HPDE6-E6E7 (cell line): ENCODE data around the gene KCTD1.

Experiments used
- DNase-seq: peaks from one replicate; pipeline ENCODE4 v3.0.0; 2011; ENCODE audit warnings: missing footprints; ENCODE audit errors: extremely low spot score

KCTD1 gene

GRCh38 chr18:26425148-26425531 is 123.2 kb downstream of the KCTD1 start:
- no peak for DNase-seq

- DNase-seq, result no peak
Observed at GRCh38 chr18:26424428-26425147, 123.8 kb downstream of the KCTD1 start.

- DNase-seq, result no peak
Observed at GRCh38 chr18:26422472-26423162, 125.7 kb downstream of the KCTD1 start.

- DNase-seq, result no peak
Observed at GRCh38 chr18:26421931-26422330, 126.4 kb downstream of the KCTD1 start.

GRCh38 chr18:26421503-26421902 is 126.8 kb downstream of the KCTD1 start:
- no peak for DNase-seq

- DNase-seq, result no peak
Observed at GRCh38 chr18:26419746-26420145, 128.6 kb downstream of the KCTD1 start.

GRCh38 chr18:26418225-26418624 is 130.1 kb downstream of the KCTD1 start:
- no peak for DNase-seq

- no peak for DNase-seq
Observed at GRCh38 chr18:26417190-26417589, 131.2 kb downstream of the KCTD1 start.

- no peak for DNase-seq
Observed at GRCh38 chr18:26416652-26417150, 131.7 kb downstream of the KCTD1 start.

- no peak for DNase-seq
Observed at GRCh38 chr18:26415631-26416030, 132.7 kb downstream of the KCTD1 start.

GRCh38 chr18:26414901-26415440 is 133.4 kb downstream of the KCTD1 start:
- no peak for DNase-seq

- DNase-seq, result no peak
Observed at GRCh38 chr18:26409091-26409490, 139.3 kb downstream of the KCTD1 start.

GRCh38 chr18:26407736-26408601 is 140.4 kb downstream of the KCTD1 start:
- no peak for DNase-seq

GRCh38 chr18:26406854-26407517 is 141.4 kb downstream of the KCTD1 start:
- DNase-seq, result no peak

GRCh38 chr18:26406324-26406723 is 142.0 kb downstream of the KCTD1 start:
- DNase-seq, result no peak

- DNase-seq, result peak; percentile 58
Observed at GRCh38 chr18:26405190-26405801, 143.1 kb downstream of the KCTD1 start.
